ENCODE results near the gene POLR2A. TPM values are rescaled to one million over a fixed set of nuclear protein-coding genes. Genes with fewer than 3 reads are reported as not detected.
A peak's percentile ranks its signal among the peaks of the same experiment; 100 is the strongest.

The POLR2A gene
- polyA plus RNA-seq (ENCODE audit: insufficient read depth in 1 of 5, insufficient read length in 5 of 5, low replicate concordance in 1 of 5) = 100 to 1,000 TPM in 1 of 5 donors, 10 to 100 TPM in 4; 79.6 to 127 (median 89.6) TPM
- long read RNA-seq, donor 1, full-length matches to known transcripts = 5 of 67 reads
- long read RNA-seq, donor 1, partial matches to known transcripts = 62 of 67 reads
- long read RNA-seq, donor 1, other reads (novel, unspliced or antisense) = 0 of 67 reads
- long read RNA-seq, donor 2, full-length matches to known transcripts = 5 of 57 reads
- long read RNA-seq, donor 2, partial matches to known transcripts = 52 of 57 reads
- long read RNA-seq, donor 2, other reads (novel, unspliced or antisense) = 0 of 57 reads
- long read RNA-seq, donor 3, full-length matches to known transcripts = 2 of 37 reads
- long read RNA-seq, donor 3, partial matches to known transcripts = 35 of 37 reads
- long read RNA-seq, donor 3, other reads (novel, unspliced or antisense) = 0 of 37 reads
- long read RNA-seq, donor 4, full-length matches to known transcripts = 6 of 45 reads
- long read RNA-seq, donor 4, partial matches to known transcripts = 39 of 45 reads
- long read RNA-seq, donor 4, other reads (novel, unspliced or antisense) = 0 of 45 reads
- long read RNA-seq, donor 5, full-length matches to known transcripts = 8 of 57 reads
- long read RNA-seq, donor 5, partial matches to known transcripts = 49 of 57 reads
- long read RNA-seq, donor 5, other reads (novel, unspliced or antisense) = 0 of 57 reads
- long read RNA-seq, donor 6, full-length matches to known transcripts = 9 of 84 reads
- long read RNA-seq, donor 6, partial matches to known transcripts = 75 of 84 reads
- long read RNA-seq, donor 6, other reads (novel, unspliced or antisense) = 0 of 84 reads
- long read RNA-seq, donor 7, full-length matches to known transcripts = 7 of 74 reads
- long read RNA-seq, donor 7, partial matches to known transcripts = 67 of 74 reads
- long read RNA-seq, donor 7, other reads (novel, unspliced or antisense) = 0 of 74 reads
- long read RNA-seq, donor 8, partial matches to known transcripts = 7 of 8 reads
- long read RNA-seq, donor 8, other reads (novel, unspliced or antisense) = 0 of 8 reads

- DNase-seq = peak; percentile 99 to 100
These were observed at the start of gene POLR2A for GRCh38 chr17:7484067-7484918. Gene POLR2A, plus strand, starts transcription at chr17:7484366.

GRCh38 chr17:7435676-7436555 lies 48.2 kb upstream of the POLR2A start:
- peak in 1 of 2 donors; percentile 18 for DNase-seq

DNA sequence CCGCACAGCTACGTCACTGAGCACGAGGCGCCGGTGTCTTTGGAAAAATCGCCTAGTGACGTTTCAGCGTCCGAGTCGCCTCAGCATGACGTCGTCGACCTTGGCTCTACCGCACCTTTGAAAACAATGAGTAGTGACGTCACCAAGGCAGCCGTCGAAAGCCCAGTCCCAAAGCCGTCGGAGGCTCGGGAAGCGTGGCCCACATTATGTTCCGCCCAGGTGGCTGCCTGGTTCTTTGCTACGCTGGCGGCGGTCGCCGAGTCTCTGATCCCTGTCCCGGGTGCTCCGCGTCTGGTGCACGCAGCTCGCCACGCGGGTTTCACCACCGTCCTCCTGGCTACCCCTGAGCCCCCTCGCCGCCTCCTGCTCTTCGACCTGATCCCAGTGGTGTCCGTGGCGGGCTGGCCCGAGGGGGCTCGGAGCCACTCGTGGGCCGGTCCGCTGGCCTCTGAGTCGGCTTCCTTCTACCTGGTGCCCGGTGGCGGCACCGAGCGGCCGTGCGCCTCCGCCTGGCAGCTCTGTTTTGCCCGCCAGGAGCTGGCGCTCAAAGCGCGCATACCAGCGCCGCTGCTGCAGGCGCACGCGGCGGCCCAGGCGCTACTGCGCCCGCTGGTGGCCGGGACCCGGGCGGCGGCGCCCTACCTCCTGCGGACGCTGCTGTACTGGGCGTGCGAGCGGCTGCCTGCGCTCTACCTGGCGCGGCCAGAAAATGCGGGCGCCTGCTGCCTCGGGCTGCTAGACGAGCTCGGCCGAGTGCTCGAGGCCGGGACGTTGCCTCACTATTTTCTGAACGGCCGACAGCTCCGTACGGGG lies 47.4 kb upstream of the POLR2A start:
- DNase-seq = peak; percentile 79 to 81

DNA sequence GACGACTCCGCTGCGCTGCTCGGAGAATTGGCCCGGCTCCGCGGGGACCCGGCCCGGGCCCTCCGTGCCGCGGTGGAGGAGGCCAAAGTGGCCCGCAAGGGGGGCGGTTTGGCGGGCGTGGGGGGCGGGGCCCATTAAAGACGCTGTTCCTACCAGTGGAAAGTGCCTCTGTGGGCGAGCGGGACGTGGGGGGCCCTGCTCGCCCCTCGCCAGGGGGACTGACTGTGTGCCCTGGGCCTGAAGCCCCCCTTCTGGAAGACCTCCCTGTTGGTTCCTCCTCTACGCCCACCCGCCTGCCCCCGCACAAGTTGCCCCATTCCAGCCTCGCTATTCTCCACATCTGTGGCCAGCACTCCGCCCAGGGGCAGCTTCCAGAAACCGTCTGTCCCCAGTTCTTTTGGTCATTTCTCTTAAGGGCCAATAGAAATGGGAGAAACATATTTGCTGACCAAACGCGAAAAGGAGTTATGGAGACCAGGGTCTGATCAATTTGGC lies 46.8 kb upstream of the POLR2A start:
- no peak for DNase-seq

GRCh38 chr17:7437950-7438614 lies 46.1 kb upstream of the POLR2A start:
- peak in 1 of 2 donors; percentile 25 for DNase-seq

DNA sequence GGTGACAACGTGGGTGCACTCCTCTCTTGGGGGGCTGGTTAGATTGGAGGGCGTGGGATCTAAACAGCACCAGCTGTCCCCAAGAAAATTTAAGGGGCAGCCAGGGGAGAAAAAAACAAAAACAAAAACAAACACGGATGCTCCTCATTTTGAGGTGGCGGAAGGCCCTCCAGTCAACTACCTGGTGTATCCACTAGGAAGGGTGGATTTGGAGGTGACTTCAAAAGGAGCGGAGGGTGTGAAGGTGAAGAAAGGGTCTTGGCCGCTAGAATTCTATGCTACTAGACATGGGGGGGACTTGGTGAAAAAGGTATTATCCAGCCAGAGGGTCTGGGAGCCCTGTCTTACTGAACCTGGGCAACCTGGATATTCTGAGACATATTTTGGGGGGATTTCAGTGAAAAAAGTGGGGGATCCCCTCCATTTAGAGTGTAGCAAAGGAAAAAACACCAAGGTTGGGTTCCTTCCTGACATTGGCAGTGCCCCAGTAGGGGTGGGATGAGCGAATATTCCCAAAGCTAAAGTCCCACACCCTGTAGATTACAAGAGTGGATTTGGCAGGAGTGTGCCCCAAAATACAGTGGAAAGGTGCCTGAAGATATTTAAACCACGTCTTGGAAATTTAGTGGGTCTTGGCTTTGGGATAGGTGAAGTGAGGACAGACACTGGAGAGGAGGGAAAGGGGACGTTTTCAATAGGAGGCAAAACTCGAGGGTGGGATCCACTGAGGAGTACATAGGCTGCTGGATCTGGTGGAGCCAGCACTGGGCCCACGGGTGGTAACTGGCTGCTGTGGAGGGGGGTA lies 45.3 kb upstream of the POLR2A start:
- no peak for DNase-seq

GRCh38 chr17:7439462-7440112 lies 44.6 kb upstream of the POLR2A start, which contains the start of gene FGF11:
Gene FGF11, plus strand, starts transcription at chr17:7439512. Its CDS starts 109 bp downstream, at chr17:7439621.
- DNase-seq = no peak

- peak in 1 of 2 donors; percentile 18 for DNase-seq
These were observed 43.9 kb upstream of the POLR2A start for GRCh38 chr17:7440113-7440833.

DNA sequence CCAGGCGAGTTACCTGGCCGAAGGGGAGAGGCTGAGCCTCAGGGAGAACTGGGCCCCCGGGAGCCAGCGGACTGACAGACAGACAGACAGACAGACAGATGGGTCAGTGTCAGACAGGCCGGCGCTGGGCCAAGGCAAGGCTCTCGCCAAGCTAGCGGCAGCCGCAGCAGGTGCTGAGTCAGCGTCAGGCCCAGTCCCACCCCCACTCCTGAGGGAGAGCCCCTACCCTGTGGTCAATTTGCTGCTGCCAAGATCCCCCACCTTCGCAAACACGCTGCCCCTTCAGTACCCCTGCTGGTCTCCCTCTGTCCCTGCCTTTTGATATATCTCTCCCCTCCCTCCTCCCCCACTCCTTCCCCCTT lies 43.4 kb upstream of the POLR2A start:
- no peak for DNase-seq

DNA sequence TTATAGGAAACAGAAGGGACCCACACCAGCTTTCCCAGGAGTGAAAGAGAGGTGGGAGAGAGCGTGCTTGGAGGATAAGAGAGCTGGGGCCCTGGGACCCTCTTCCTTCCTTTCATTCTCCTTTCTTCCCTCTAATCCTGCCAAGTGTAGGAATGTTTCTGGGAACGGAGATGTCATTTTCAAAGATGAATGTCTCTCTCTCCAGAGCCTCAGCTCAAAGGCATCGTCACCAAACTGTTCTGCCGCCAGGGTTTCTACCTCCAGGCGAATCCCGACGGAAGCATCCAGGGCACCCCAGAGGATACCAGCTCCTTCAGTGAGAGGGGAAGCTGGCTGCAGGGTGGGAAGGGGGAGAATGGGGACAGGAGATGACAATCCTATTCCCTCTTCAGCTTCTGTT lies 42.9 kb upstream of the POLR2A start:
- DNase-seq = no peak

- DNase-seq = no peak
These were observed 42.0 kb upstream of the POLR2A start for GRCh38 chr17:7442142-7442541.

DNA sequence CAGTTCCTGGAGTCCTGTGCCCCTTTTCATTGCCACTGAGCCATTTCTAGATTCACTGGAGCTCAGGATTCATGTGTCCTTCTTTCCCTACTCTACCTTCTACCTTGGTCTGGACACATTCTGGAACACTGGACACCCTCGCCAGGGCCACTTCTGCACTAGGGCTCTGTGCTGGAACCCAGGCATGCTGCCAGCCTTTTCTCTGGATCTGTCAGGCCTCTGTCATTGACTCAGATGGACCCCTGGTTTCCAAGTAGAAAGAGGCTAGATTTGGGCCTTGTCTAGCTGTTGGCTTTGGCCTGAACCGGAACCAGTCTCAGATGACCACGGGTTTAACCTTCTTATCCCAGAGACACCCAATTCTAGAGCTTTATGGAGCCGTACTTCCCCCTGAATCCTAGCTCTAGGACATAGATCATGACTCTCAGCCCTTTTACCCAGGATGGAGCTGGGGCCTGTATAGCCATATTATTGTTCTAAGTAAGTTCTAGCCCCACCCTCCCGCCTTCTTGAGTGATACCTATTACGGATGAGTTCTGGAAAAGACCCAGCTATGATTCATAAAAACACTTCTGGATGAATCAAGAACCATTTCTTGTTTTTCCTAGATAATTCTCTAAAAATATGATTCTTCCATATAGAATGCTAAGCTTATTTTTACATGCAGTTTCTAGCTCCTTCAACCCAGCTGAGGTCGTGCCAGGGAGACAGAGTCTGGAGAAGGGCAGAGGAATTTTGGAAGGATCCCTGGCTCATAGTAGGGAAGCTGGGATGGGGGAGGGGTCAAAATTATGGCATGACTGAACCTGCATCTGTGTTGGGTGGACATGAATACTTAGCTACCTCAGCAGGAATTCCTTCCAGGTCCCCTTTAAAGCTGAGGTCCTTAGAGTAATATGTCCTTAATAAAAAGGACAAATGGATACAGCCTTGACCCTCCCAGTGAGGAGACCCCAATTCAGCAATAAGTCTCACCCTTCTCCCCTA lies 40.4 kb upstream of the POLR2A start:
- DNase-seq = no peak

- no peak for DNase-seq
These were observed 39.2 kb upstream of the POLR2A start, which contains the start of gene CHRNB1 for GRCh38 chr17:7444682-7445618. Gene CHRNB1, plus strand, starts transcription at chr17:7445061. Its CDS starts 67 bp downstream, at chr17:7445128.

DNA sequence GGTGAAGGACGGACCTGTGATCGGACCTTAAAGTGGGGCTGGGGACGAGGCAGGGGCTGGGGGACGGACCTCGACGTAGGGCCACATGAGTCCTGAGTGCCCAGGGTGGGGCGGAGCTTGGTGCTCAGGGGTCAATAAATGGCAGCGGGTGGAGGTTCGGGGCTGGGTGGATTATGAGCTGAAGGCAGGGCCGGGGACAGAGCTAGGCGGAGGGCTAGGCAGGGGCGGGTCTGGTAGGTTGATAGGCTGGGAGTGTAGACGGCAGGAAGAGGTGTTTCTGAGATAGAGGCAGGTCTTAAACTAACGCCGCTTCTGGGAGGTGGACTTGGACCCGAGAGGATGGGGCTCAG lies 38.6 kb upstream of the POLR2A start:
- no peak for DNase-seq
